Uterus (tissue), 4 donors: ENCODE data around the gene TUBGCP4. TPM values are rescaled to one million over a fixed set of nuclear protein-coding genes. Genes with fewer than 3 reads are reported as not detected.
"Not testable (repeated sequence)": the region's sequence is repeated elsewhere in the genome, so short reads cannot be mapped to it uniquely, and the experiment has no call there.

ENCODE experiments used
- DNase-seq, 2 donors: peaks; one replicate each; pipeline ENCODE4 v3.0.0-alpha.2; 2019 to 2020
- H3K27ac ChIP-seq, 2 donors: fragments of 200-600 bp; sonication (generic); 1 replicate in 1 of 2; 2 replicates in 1 of 2; pipeline ENCODE4 v1.5.1; 2016 to 2018
- H3K27me3 ChIP-seq, 2 donors: fragments of 200-600 bp; sonication (generic); one replicate each; pipeline ENCODE4 v1.5.1; 2018 to 2019; ENCODE audit warnings: control low read depth in 1 of 2
- H3K36me3 ChIP-seq, 2 donors: fragments of 200-600 bp; sonication (generic); one replicate each; pipeline ENCODE4 v1.5.1; 2019; ENCODE audit warnings: control low read depth in 1 of 2
- H3K4me1 ChIP-seq, 2 donors: fragments of 200-600 bp; sonication (generic); one replicate each; pipeline ENCODE4 v1.5.1; 2018 to 2019; ENCODE audit warnings: control low read depth in 1 of 2
- H3K4me3 ChIP-seq, 2 donors: fragments of 200-600 bp; sonication (generic); 1 replicate in 1 of 2; 2 replicates in 1 of 2; pipeline ENCODE4 v1.5.1; 2018 to 2019; ENCODE audit warnings: mild to moderate bottlenecking in 1 of 2
- H3K9me3 ChIP-seq, 2 donors: fragments of 200-600 bp; sonication (generic); one replicate each; pipeline ENCODE4 v1.5.1; 2019; ENCODE audit warnings: control low read depth in 1 of 2
- CTCF ChIP-seq, 4 experiments: fragments of 200-600 bp in 2 of 4; fragments of 450-650 bp in 2 of 4; sonication (generic) in 2 of 4; IDR thresholded peaks; one replicate each; pipeline ENCODE4 v1.5.1; 2016 to 2019; ENCODE audit warnings: antibody characterized with exemption in 4 of 4, mild to moderate bottlenecking in 2 of 4, moderate library complexity in 1 of 4
- POLR2A ChIP-seq, 2 donors: fragments of 450-650 bp; IDR thresholded peaks; one replicate each; pipeline ENCODE4 v1.6.1; 2016; ENCODE audit warnings: antibody characterized with exemption in 2 of 2, mild to moderate bottlenecking in 1 of 2, moderate library complexity in 1 of 2
- intact Hi-C: fragments of 100-400 bp; cut with DNase I; formaldehyde crosslinking; loops from one replicate; pipeline ENCODE4 v1.15.1; 2023; ENCODE audit warnings: low total_unique reads
- total RNA-seq, 4 donors: library from RNA; depleted of rRNA in 3 of 4; stranded (reverse); fragments of >200 nt in 3 of 4; gene quantifications; one replicate each; pipeline versions ENCODE4 v1.1.0 to v1.2.4, GENCODE V29; 2014 to 2023
- donor health status: DM: yes; HTN: yes; CAD: no.

TUBGCP4 gene
- total RNA-seq, 4 donors from 2014 or later = 6.9 to 21.2 (median 14.5) TPM

DNA sequence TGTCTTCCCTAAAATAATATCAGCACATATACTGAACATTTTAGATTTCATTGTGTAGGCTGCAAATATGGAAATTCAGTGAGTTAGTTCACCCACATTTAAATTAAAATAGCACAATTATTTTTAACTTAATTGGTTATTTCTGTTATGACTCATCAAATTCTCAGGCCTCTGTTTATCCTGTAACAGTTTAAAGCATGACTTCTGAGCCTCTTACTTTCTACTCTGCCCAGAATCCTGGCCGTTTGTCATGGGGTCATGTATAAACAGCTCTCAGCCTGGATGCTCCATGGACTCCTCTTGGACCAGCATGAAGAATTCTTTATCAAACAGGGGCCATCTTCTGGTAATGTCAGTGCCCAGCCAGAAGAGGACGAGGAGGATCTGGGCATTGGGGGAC is 12.2 kb downstream of the TUBGCP4 start:
- Histone ChIP-seq H3K4me1 (no peaks in the 10 kb centered on the region), H3K36me3 (no peaks in the 10 kb centered on the region), H3K27me3 (no peaks in the 10 kb centered on the region), H3K9me3 (no peaks in the 10 kb centered on the region), H3K4me3 (no peak overlapping the region), H3K27ac (no peak overlapping the region)
- DNase-seq = no peak
- TF ChIP-seq POLR2A (IDR thresholded peaks at IDR 0.05) (no peak), CTCF (IDR thresholded peaks at IDR 0.05) (no peak)
- intact Hi-C loops = no loop called here

- H3K27me3 ChIP-seq = no peaks in the 10 kb centered on the region
- no peaks in the 10 kb centered on the region for H3K9me3 ChIP-seq
- no peak for DNase-seq
- TF ChIP-seq POLR2A (IDR thresholded peaks at IDR 0.05) = no peak
- TF ChIP-seq CTCF (IDR thresholded peaks at IDR 0.05) = no peak
- no peaks in the 10 kb centered on the region for H3K36me3 ChIP-seq
- no peak overlapping the region for H3K4me3 ChIP-seq
- intact Hi-C loops = no loop called here
- no peaks in the 10 kb centered on the region for H3K4me1 ChIP-seq
- no peak overlapping the region for H3K27ac ChIP-seq
Measured at GRCh38 chr15:43390723-43391122, 19.8 kb downstream of the TUBGCP4 start.

- intact Hi-C loops = not testable (repeated sequence)
Measured at GRCh38 chr15:43393592-43393991, 22.7 kb downstream of the TUBGCP4 start.

DNA sequence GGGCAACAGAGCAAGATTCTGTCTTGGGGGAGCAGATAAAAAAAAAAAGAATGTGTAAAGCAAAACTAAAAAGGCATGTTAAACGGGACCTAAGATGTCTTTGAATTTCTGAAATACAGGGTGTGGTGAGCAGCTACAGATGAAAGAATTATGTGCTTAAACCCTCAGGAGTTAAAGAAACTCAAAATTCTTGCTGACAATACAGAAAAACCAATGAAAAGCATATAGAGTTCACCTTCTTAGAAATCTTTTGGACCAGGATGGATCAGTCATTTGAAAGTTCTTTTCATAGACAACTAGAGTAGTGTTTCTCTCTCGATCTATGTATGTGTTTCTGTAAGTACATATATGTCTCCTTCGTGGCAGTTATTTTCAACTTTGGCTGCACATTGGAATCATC is 31.4 kb downstream of the TUBGCP4 start:
- Histone ChIP-seq H3K27me3 (no peaks in the 10 kb centered on the region), H3K27ac (no peak overlapping the region), H3K4me1 (no peaks in the 10 kb centered on the region), H3K9me3 (no peaks in the 10 kb centered on the region), H3K36me3 (no peaks in the 10 kb centered on the region), H3K4me3 (no peak overlapping the region)
- TF ChIP-seq POLR2A (IDR thresholded peaks at IDR 0.05) (no peak), CTCF (IDR thresholded peaks at IDR 0.05) (no peak)
- no peak for DNase-seq
- intact Hi-C loops = no loop called here

More at GRCh38 chr15:43393592-43393991, 22.7 kb downstream of the TUBGCP4 start:
- not testable (repeated sequence) for H3K9me3 ChIP-seq, H3K4me3 ChIP-seq, DNase-seq, H3K36me3 ChIP-seq, H3K4me1 ChIP-seq, H3K27me3 ChIP-seq, H3K27ac ChIP-seq

DNA sequence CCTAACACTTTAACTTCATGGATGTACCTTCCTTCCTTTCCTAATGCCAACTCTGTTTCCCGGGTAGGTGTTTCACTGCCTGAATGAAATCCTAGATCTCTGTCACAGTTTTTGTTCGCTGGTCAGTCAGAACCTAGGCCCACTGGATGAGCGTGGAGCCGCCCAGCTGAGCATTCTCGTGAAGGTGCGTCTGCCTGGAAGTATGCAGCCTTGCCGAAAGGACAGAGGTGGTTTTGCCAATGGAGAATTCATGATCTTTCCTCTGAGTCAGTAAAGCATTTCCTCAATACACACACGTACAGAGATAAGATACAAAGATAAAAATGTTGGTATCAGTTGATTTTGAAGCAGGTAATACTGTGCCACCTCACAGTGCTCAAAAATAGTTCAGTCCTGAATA is 32.7 kb downstream of the TUBGCP4 start:
- Histone ChIP-seq H3K36me3 (no peaks in the 10 kb centered on the region), H3K4me3 (no peak overlapping the region), H3K27ac (no peak overlapping the region), H3K9me3 (no peaks in the 10 kb centered on the region), H3K4me1 (no peaks in the 10 kb centered on the region), H3K27me3 (no peaks in the 10 kb centered on the region)
- no peak for DNase-seq
- TF ChIP-seq CTCF (IDR thresholded peaks at IDR 0.05) = no peak
- no peak for TF ChIP-seq POLR2A (IDR thresholded peaks at IDR 0.05)
- intact Hi-C loops = no loop called here

- Histone ChIP-seq H3K4me3 (no peak overlapping the region), H3K27me3 (no peaks in the 10 kb centered on the region), H3K9me3 (no peaks in the 10 kb centered on the region), H3K36me3 (no peaks in the 10 kb centered on the region), H3K27ac (no peak overlapping the region), H3K4me1 (no peaks in the 10 kb centered on the region)
- no peak for DNase-seq
- TF ChIP-seq POLR2A (IDR thresholded peaks at IDR 0.05) (no peak), CTCF (IDR thresholded peaks at IDR 0.05) (no peak)
- intact Hi-C loops = no loop called here
Measured at GRCh38 chr15:43404130-43404529, 33.2 kb downstream of the TUBGCP4 start.
